ENCODE results near the gene TBXAS1.

The TBXAS1 gene

GRCh38 chr7:139808846-139809442 is 20.1 kb upstream of the TBXAS1 start:
- no peak for DNase-seq (ENCODE audit: low spot score)
- TF ChIP-seq, protein P1, sequence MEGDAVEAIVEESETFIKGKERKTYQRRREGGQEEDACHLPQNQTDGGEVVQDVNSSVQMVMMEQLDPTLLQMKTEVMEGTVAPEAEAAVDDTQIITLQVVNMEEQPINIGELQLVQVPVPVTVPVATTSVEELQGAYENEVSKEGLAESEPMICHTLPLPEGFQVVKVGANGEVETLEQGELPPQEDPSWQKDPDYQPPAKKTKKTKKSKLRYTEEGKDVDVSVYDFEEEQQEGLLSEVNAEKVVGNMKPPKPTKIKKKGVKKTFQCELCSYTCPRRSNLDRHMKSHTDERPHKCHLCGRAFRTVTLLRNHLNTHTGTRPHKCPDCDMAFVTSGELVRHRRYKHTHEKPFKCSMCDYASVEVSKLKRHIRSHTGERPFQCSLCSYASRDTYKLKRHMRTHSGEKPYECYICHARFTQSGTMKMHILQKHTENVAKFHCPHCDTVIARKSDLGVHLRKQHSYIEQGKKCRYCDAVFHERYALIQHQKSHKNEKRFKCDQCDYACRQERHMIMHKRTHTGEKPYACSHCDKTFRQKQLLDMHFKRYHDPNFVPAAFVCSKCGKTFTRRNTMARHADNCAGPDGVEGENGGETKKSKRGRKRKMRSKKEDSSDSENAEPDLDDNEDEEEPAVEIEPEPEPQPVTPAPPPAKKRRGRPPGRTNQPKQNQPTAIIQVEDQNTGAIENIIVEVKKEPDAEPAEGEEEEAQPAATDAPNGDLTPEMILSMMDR (IDR thresholded peaks at IDR 0.05; ENCODE audit: extremely low read depth, insufficient read depth, missing control alignments) = no peak
- in situ Hi-C loops (cut with MboI; ENCODE audit: low pct_unique_long_range_greater_than_20kb, low sequenced_read_pairs, unreplicated experiment) = no loop called here

DNA sequence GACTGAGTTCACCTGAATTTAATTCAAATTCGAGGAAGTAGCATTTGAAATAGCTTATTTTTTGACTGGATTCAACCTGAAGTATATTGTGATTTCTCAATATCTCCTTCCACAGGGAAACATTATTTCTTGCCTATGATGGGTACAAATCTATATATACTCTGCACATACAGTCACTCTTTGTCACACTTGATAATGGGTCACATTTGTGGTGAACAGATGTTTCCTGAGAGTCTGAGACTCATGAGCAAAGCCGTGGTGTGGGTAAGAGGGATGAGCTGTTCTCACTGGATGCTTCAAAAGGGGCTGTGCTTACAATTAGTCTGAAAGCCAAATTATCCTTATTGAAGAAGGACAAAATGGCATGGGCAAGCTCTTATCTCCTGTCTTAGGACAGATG is 18.0 kb upstream of the TBXAS1 start:
- in situ Hi-C loops (cut with MboI; ENCODE audit: low pct_unique_long_range_greater_than_20kb, low sequenced_read_pairs, unreplicated experiment) = no loop called here
- DNase-seq (ENCODE audit: low spot score) = no peak
- TF ChIP-seq, protein P1 (IDR thresholded peaks at IDR 0.05; ENCODE audit: extremely low read depth, insufficient read depth, missing control alignments) = no peak

GRCh38 chr7:139813151-139813550 is 15.9 kb upstream of the TBXAS1 start:
- no peak for DNase-seq (ENCODE audit: low spot score)
- in situ Hi-C loops (cut with MboI; ENCODE audit: low pct_unique_long_range_greater_than_20kb, low sequenced_read_pairs, unreplicated experiment) = no loop called here
- TF ChIP-seq, protein P1 (IDR thresholded peaks at IDR 0.05; ENCODE audit: extremely low read depth, insufficient read depth, missing control alignments) = no peak

GRCh38 chr7:139813689-139814088 is 15.4 kb upstream of the TBXAS1 start:
- in situ Hi-C loops (cut with MboI; ENCODE audit: low pct_unique_long_range_greater_than_20kb, low sequenced_read_pairs, unreplicated experiment) = no loop called here
- TF ChIP-seq, protein P1 (IDR thresholded peaks at IDR 0.05; ENCODE audit: extremely low read depth, insufficient read depth, missing control alignments) = no peak
- DNase-seq (ENCODE audit: low spot score) = no peak

DNA sequence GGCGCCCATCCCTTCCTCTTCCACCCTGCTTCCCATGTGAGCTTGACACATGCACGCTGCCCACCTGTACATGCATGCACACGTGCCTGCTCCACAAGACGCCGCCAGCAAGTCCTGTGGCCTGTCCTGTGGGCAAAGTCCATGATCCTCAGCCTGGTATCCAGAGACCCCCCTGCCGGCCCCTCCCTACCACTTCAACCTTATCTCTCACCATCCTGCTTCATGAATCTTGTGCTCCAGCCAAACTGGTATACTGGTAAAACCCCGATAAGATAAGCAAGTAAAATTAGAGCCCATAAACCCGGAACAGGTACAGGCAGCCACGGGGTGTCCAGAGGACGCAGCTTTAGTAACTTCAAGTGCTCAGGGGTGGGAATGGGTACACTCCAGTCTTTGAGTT is 11.8 kb upstream of the TBXAS1 start:
- no peak for DNase-seq (ENCODE audit: low spot score)
- in situ Hi-C loops (cut with MboI; ENCODE audit: low pct_unique_long_range_greater_than_20kb, low sequenced_read_pairs, unreplicated experiment) = no loop called here
- TF ChIP-seq, protein P1 (IDR thresholded peaks at IDR 0.05; ENCODE audit: extremely low read depth, insufficient read depth, missing control alignments) = no peak

- TF ChIP-seq, protein P1 (IDR thresholded peaks at IDR 0.05; ENCODE audit: extremely low read depth, insufficient read depth, missing control alignments) = no peak
- DNase-seq (ENCODE audit: low spot score) = no peak
- in situ Hi-C loops (cut with MboI; ENCODE audit: low pct_unique_long_range_greater_than_20kb, low sequenced_read_pairs, unreplicated experiment) = no loop called here
These were observed 9.0 kb upstream of the TBXAS1 start for GRCh38 chr7:139820089-139820488.

All from GM13977 (cell line).